Measurements from ENCODE around the gene VEZT. TPM values are rescaled to one million over a fixed set of nuclear protein-coding genes. Genes with fewer than 3 reads are reported as not detected.

The VEZT gene
- total and polyA plus RNA-seq, 12 donors, result 17.1 to 92.5 (median 73.5) TPM

DNA sequence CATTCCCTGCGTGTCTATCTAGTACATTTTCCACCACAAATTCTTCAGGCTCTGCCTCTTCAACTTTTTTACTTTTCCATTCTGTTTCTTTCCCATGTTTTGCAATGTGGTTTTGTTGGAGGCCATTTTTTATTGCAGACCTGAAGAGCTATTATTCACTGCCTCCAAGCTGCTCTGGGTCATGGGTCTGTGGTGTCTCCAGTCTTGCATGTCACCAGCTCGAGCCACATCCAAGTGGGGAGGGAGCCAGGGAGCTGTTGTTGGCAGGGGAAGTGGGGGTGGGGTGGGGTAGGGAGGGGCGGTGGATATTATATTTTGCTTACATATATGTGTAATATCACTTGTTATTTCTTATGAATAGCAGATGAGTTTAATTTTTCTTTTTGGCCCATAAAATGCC, 69.1 kb downstream of the VEZT start:
- peak in 4 of 8 donors; percentile 34 to 71 (median 62) for ATAC-seq
- intact Hi-C loops (cut with DNase I), result no loop called here
- peaks cover 0 to 99% (median 30%) of the 10 kb centered on the region in 9 donors for H3K36me3 ChIP-seq

DNA sequence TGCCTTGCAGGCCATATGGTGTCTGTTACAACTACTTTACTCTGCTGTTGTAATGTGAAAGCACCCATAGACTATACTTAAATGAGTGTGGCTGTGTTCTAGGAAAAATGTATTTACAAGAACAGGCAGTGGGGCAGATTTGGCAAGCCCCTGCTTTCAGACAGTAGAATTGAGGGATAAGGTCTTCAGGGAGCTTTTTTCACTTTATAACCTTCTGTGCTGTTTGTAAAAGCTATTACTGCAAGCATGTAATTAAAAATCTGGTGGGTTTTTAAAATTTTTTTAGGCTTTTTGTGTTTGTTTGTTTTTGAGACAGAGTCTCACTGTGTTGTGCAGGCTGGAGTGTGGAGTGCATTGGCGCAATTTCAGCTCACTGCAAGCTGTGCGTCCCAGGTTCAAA, 73.9 kb downstream of the VEZT start:
- WGBS, 2 donors, result 97 to 100% methylated on average over 2 of the region's 2 CpGs
- no peak overlapping the region for H3K4me3 ChIP-seq
- H3K27me3 ChIP-seq, result no peaks in the 10 kb centered on the region
- DNase-seq (no peak), ATAC-seq (no peak)
- H3K9me3 ChIP-seq, result no peaks in the 10 kb centered on the region
- H3K4me1 ChIP-seq, result no peaks in the 10 kb centered on the region
- no peak overlapping the region for H3K27ac ChIP-seq
- TF ChIP-seq, protein P1, sequence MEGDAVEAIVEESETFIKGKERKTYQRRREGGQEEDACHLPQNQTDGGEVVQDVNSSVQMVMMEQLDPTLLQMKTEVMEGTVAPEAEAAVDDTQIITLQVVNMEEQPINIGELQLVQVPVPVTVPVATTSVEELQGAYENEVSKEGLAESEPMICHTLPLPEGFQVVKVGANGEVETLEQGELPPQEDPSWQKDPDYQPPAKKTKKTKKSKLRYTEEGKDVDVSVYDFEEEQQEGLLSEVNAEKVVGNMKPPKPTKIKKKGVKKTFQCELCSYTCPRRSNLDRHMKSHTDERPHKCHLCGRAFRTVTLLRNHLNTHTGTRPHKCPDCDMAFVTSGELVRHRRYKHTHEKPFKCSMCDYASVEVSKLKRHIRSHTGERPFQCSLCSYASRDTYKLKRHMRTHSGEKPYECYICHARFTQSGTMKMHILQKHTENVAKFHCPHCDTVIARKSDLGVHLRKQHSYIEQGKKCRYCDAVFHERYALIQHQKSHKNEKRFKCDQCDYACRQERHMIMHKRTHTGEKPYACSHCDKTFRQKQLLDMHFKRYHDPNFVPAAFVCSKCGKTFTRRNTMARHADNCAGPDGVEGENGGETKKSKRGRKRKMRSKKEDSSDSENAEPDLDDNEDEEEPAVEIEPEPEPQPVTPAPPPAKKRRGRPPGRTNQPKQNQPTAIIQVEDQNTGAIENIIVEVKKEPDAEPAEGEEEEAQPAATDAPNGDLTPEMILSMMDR (IDR thresholded peaks at IDR 0.05), result no peak
- H3K36me3 ChIP-seq, result peaks cover 0 to 100% (median 38%) of the 10 kb centered on the region in 9 donors
- intact Hi-C loops (cut with DNase I), result no loop called here

More for the DNA sequence above, 69.1 kb downstream of the VEZT start:
- Histone ChIP-seq H3K27me3 (no peaks in the 10 kb centered on the region), H3K4me1 (no peaks in the 10 kb centered on the region), H3K9me3 (no peaks in the 10 kb centered on the region), H3K4me3 (no peak overlapping the region), H3K27ac (no peak overlapping the region)
- TF ChIP-seq, protein P1 (IDR thresholded peaks at IDR 0.05), result no peak
- DNase-seq, result no peak
- 69 to 80% methylated on average over 3 of the region's 3 CpGs for WGBS, 2 donors

- intact Hi-C loops (cut with DNase I), result no loop called here
- no peak for ATAC-seq
- Histone ChIP-seq H3K4me3 (no peak overlapping the region), H3K9me3 (no peaks in the 10 kb centered on the region), H3K36me3 (peaks cover 0 to 91% (median 36%) of the 10 kb centered on the region in 9 donors), H3K27me3 (no peaks in the 10 kb centered on the region), H3K4me1 (no peaks in the 10 kb centered on the region), H3K27ac (no peak overlapping the region)
- TF ChIP-seq, protein P1 (IDR thresholded peaks at IDR 0.05), result no peak
- no peak for DNase-seq
- 85 to 88% methylated on average over 5 of the region's 5 CpGs for WGBS, 2 donors
Observed at GRCh38 chr12:95298916-95299315, 81.3 kb downstream of the VEZT start.

DNA sequence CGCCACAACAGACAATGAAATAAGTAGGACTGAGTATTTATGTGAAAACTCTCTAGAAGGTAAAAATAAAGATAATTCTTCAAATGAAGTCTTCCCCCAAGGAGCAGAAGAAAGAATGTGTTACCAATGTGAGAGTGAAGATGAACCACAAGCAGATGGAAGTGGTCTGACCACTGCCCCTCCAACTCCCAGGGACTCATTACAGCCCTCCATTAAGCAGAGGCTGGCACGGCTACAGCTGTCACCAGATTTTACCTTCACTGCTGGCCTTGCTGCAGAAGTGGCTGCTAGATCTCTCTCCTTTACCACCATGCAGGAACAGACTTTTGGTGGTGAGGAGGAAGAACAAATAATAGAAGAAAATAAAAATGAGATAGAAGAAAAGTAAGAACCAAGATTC, 82.7 kb downstream of the VEZT start:
- intact Hi-C loops (cut with DNase I), result no loop called here
- no peak for DNase-seq
- Histone ChIP-seq H3K9me3 (no peaks in the 10 kb centered on the region), H3K36me3 (peaks cover 0 to 91% (median 33%) of the 10 kb centered on the region in 9 donors), H3K27me3 (no peaks in the 10 kb centered on the region), H3K4me1 (peaks cover 0 to 8% (median 0%) of the 10 kb centered on the region in 9 donors), H3K4me3 (no peak overlapping the region), H3K27ac (no peak overlapping the region)
- ATAC-seq, result no peak
- 72 to 89% methylated on average over 2 of the region's 2 CpGs for WGBS, 2 donors
- TF ChIP-seq, protein P1 (IDR thresholded peaks at IDR 0.05), result no peak
